ENCODE data around the gene CD59.

- TF ChIP-seq, protein P1, sequence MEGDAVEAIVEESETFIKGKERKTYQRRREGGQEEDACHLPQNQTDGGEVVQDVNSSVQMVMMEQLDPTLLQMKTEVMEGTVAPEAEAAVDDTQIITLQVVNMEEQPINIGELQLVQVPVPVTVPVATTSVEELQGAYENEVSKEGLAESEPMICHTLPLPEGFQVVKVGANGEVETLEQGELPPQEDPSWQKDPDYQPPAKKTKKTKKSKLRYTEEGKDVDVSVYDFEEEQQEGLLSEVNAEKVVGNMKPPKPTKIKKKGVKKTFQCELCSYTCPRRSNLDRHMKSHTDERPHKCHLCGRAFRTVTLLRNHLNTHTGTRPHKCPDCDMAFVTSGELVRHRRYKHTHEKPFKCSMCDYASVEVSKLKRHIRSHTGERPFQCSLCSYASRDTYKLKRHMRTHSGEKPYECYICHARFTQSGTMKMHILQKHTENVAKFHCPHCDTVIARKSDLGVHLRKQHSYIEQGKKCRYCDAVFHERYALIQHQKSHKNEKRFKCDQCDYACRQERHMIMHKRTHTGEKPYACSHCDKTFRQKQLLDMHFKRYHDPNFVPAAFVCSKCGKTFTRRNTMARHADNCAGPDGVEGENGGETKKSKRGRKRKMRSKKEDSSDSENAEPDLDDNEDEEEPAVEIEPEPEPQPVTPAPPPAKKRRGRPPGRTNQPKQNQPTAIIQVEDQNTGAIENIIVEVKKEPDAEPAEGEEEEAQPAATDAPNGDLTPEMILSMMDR (IDR thresholded peaks at IDR 0.05 in 2 of 3, conservative IDR thresholded peaks at IDR 0.05 in 1 of 3; ENCODE audit: control insufficient read depth in 2 of 3, extremely low read depth in 1 of 3, insufficient read depth in 1 of 3, low read depth in 3 of 3, low read length in 3 of 3), result no peak
- TF ChIP-seq, protein P2, sequence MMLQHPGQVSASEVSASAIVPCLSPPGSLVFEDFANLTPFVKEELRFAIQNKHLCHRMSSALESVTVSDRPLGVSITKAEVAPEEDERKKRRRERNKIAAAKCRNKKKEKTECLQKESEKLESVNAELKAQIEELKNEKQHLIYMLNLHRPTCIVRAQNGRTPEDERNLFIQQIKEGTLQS (IDR thresholded peaks at IDR 0.05; ENCODE audit: borderline replicate concordance, extremely low read depth, low read depth, low read length), result no peak
- no peak for TF ChIP-seq MTA2 (IDR thresholded peaks at IDR 0.05; ENCODE audit: low read depth)
- TF ChIP-seq POLR2AphosphoS5 (IDR thresholded peaks at IDR 0.05; ENCODE audit: low read length), result no peak; the same call in 1 of the 2 replicates
- TF ChIP-seq SIN3A (IDR thresholded peaks at IDR 0.05; ENCODE audit: low read depth, low read length), result no peak
- TF ChIP-seq DPF2 (IDR thresholded peaks at IDR 0.05), result no peak
Measured at GRCh38 chr11:33734441-33735270, 1.6 kb downstream of the CD59 start.
